Measurements from ENCODE around the gene MYO16. TPM values are rescaled to one million over a fixed set of nuclear protein-coding genes. Genes with fewer than 3 reads are reported as not detected.
"Not testable (repeated sequence)": the region's sequence is repeated elsewhere in the genome, so short reads cannot be mapped to it uniquely, and the experiment has no call there.

Gene MYO16
- total RNA-seq, 4 donors from 2014 or later = under 0.01 to 0.21 TPM; not detected in 2

DNA sequence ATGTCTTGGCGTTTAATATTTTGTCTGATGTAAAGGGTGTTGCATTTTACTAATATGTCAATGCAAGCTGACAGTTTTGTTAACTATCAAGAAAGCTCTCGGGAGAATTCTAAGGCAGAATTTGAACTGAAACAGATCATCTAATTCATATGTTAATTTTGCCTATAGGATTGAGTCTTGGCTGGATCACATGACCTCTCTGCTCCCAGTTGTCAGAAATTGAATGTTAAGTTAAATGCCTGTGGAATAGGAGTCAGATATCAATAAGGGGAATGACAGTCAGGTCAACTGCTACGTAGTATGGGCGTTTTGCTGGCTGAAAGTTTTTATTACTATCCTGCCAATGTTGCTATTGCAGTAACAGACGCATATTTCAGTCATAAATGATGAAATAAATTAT, 358.5 kb downstream of the MYO16 start:
- TF ChIP-seq, protein P1, sequence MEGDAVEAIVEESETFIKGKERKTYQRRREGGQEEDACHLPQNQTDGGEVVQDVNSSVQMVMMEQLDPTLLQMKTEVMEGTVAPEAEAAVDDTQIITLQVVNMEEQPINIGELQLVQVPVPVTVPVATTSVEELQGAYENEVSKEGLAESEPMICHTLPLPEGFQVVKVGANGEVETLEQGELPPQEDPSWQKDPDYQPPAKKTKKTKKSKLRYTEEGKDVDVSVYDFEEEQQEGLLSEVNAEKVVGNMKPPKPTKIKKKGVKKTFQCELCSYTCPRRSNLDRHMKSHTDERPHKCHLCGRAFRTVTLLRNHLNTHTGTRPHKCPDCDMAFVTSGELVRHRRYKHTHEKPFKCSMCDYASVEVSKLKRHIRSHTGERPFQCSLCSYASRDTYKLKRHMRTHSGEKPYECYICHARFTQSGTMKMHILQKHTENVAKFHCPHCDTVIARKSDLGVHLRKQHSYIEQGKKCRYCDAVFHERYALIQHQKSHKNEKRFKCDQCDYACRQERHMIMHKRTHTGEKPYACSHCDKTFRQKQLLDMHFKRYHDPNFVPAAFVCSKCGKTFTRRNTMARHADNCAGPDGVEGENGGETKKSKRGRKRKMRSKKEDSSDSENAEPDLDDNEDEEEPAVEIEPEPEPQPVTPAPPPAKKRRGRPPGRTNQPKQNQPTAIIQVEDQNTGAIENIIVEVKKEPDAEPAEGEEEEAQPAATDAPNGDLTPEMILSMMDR (IDR thresholded peaks at IDR 0.05) = no peak
- TF ChIP-seq EP300 (IDR thresholded peaks at IDR 0.05) (no peak), POLR2A (IDR thresholded peaks at IDR 0.05) (no peak)
- H3K4me3 ChIP-seq = no peak overlapping the region
- H3K9me3 ChIP-seq = no peaks in the 10 kb centered on the region
- H3K4me1 ChIP-seq = no peaks in the 10 kb centered on the region
- no peaks in the 10 kb centered on the region for H3K27me3 ChIP-seq
- H3K36me3 ChIP-seq = no peaks in the 10 kb centered on the region
- H3K27ac ChIP-seq = no peak overlapping the region
- no peak for DNase-seq (ENCODE audit: low spot score in 2 of 2)
- 50 to 56% methylated on average over 5 of the region's 5 CpGs for WGBS, 2 donors

GRCh38 chr13:108991416-108991815, 362.0 kb downstream of the MYO16 start:
- H3K36me3 ChIP-seq; DNase-seq (ENCODE audit: low spot score in 2 of 2); H3K27ac ChIP-seq; H3K4me1 ChIP-seq; H3K9me3 ChIP-seq; H3K27me3 ChIP-seq; H3K4me3 ChIP-seq: not testable (repeated sequence)
- WGBS, 2 donors = 66 to 71% methylated on average over 3 of the region's 3 CpGs

DNA sequence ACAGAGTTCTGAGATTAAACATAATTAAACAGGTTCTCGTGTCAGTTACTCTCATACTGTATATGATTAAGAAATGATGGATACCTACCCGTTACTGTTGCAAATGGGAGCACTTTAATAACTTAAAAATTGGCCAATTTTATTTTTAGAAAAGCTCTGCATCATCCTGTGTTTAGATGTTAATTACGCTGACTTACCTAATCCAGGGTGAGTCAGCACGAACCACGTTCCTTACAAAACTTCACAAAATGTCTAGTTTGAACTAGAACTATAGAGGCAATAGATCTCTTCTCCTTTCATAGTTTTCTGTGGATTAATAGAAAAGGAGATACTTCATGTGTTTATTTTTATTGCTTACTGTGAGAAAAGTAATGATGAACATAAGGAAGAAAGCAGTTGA, 363.9 kb downstream of the MYO16 start:
- no peaks in the 10 kb centered on the region for H3K27me3 ChIP-seq
- DNase-seq (ENCODE audit: low spot score in 2 of 2) = no peak
- TF ChIP-seq, protein P1 (IDR thresholded peaks at IDR 0.05) = no peak
- no peak for TF ChIP-seq EP300 (IDR thresholded peaks at IDR 0.05)
- no peaks in the 10 kb centered on the region for H3K9me3 ChIP-seq
- H3K36me3 ChIP-seq = no peaks in the 10 kb centered on the region
- H3K4me1 ChIP-seq = no peaks in the 10 kb centered on the region
- H3K4me3 ChIP-seq = no peak overlapping the region
- no peak overlapping the region for H3K27ac ChIP-seq
- 84 to 85% methylated on average over 5 of the region's 5 CpGs for WGBS, 2 donors

GRCh38 chr13:108996430-108996829, 367.0 kb downstream of the MYO16 start:
- TF ChIP-seq EP300 (IDR thresholded peaks at IDR 0.05) (no peak), POLR2A (IDR thresholded peaks at IDR 0.05) (no peak)
- TF ChIP-seq, protein P1 (IDR thresholded peaks at IDR 0.05) = no peak
- Histone ChIP-seq H3K4me3 (no peak overlapping the region), H3K9me3 (no peaks in the 10 kb centered on the region), H3K4me1 (no peaks in the 10 kb centered on the region), H3K27ac (no peak overlapping the region), H3K36me3 (no peaks in the 10 kb centered on the region), H3K27me3 (no peaks in the 10 kb centered on the region)
- no peak for DNase-seq (ENCODE audit: low spot score in 2 of 2)

- H3K9me3 ChIP-seq = no peaks in the 10 kb centered on the region
- H3K4me1 ChIP-seq = no peaks in the 10 kb centered on the region
- 68% methylated on average over 2 of the region's 2 CpGs for WGBS, 2 donors
- H3K4me3 ChIP-seq = no peak overlapping the region
- TF ChIP-seq POLR2A (IDR thresholded peaks at IDR 0.05) (no peak), EP300 (IDR thresholded peaks at IDR 0.05) (no peak)
- TF ChIP-seq, protein P1 (IDR thresholded peaks at IDR 0.05) = no peak
- H3K36me3 ChIP-seq = no peaks in the 10 kb centered on the region
- no peaks in the 10 kb centered on the region for H3K27me3 ChIP-seq
- DNase-seq (ENCODE audit: low spot score in 2 of 2) = no peak
- no peak overlapping the region for H3K27ac ChIP-seq
Observed at GRCh38 chr13:109000207-109000606, 370.8 kb downstream of the MYO16 start.

DNA sequence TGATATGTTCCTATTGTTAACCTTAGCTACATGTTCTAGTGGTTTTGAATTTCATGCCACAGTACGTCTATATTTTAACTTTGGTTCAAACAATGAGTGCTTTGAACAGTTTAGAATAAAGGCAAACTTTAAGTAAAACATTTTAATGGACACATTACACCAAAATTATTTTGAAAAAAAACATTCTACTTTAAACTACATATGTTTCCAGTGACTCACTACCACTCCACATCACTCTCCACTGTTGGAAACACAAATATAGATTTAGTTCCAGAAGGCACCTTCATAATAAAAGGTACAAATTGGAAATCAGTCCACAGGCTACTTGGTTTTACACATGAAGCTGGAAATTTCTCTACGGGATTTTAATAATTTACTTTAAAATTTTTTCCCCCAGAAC, 373.5 kb downstream of the MYO16 start:
- H3K4me1 ChIP-seq = no peaks in the 10 kb centered on the region
- H3K4me3 ChIP-seq = no peak overlapping the region
- no peaks in the 10 kb centered on the region for H3K27me3 ChIP-seq
- no peak for DNase-seq (ENCODE audit: low spot score in 2 of 2)
- H3K27ac ChIP-seq = no peak overlapping the region
- no peaks in the 10 kb centered on the region for H3K36me3 ChIP-seq
- H3K9me3 ChIP-seq = no peaks in the 10 kb centered on the region
- TF ChIP-seq EP300 (IDR thresholded peaks at IDR 0.05) = no peak
- TF ChIP-seq, protein P1 (IDR thresholded peaks at IDR 0.05) = no peak
- TF ChIP-seq POLR2A (IDR thresholded peaks at IDR 0.05) = no peak
- 71 to 75% methylated on average over 2 of the region's 2 CpGs for WGBS, 2 donors

All from tibial nerve (tissue), 4 donors.